Stimulated activated naive CD8-positive, alpha-beta T cell treated with anti-CD3 and anti-CD28 coated beads, Interleukin-15, amount 100 ng/mL, for 72 hours (primary cell): Measurements from ENCODE around the gene KRTAP9-8.
"Not testable (repeated sequence)": the region's sequence is repeated elsewhere in the genome, so short reads cannot be mapped to it uniquely, and the experiment has no call there.

ENCODE experiments used
- ATAC-seq: fragments of 150-1000 bp; cut with Tn5 transposase; 2 replicates; pipeline ENCODE4 v1.10.0; 2021; ENCODE audit warnings: mild to moderate bottlenecking, moderate library complexity
- DNase-seq, 2 donors: peaks; one replicate each; pipeline ENCODE4 v3.0.0; 2021 to 2022
- H3K27ac Mint-ChIP-seq, 2 donors: one replicate each; pipeline ENCODE4 v1.8.0; 2022; ENCODE audit warnings: mild to moderate bottlenecking in 2 of 2, mixed read lengths in 2 of 2, moderate library complexity in 2 of 2
- H3K27me3 Mint-ChIP-seq: one replicate; pipeline ENCODE4 v1.8.0; 2022; ENCODE audit warnings: mixed read lengths
- H3K4me1 Mint-ChIP-seq: one replicate; pipeline ENCODE4 v1.8.0; 2022; ENCODE audit warnings: mild to moderate bottlenecking, mixed read lengths
- H3K4me3 Mint-ChIP-seq, 2 donors: one replicate each; pipeline ENCODE4 v1.8.0; 2022; ENCODE audit warnings: mild to moderate bottlenecking in 2 of 2, mixed read lengths in 2 of 2, moderate library complexity in 1 of 2
- H3K9me3 Mint-ChIP-seq, 2 donors: one replicate each; pipeline ENCODE4 v1.8.0; 2022; ENCODE audit warnings: mixed read lengths in 2 of 2

The KRTAP9-8 gene, protein sequence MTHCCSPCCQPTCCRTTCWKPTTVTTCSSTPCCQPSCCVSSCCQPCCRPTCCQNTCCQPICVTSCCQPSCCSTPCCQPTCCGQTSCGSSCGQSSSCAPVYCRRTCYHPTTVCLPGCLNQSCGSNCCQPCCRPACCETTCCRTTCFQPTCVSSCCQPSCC

GRCh38 chr17:41237949-41238437 lies at the start of gene KRTAP9-8:
KRTAP9-8 (plus strand) TSS chr17:41237999; CDS start chr17:41238052, 53 bp downstream.
- not testable (repeated sequence) for H3K9me3 Mint-ChIP-seq, ATAC-seq, H3K27ac Mint-ChIP-seq, H3K27me3 Mint-ChIP-seq, DNase-seq, H3K4me3 Mint-ChIP-seq, H3K4me1 Mint-ChIP-seq

GRCh38 chr17:41189837-41190318 lies 47.9 kb upstream of the KRTAP9-8 start, which contains the start of gene KRTAP9-1:
KRTAP9-1 (plus strand) TSS chr17:41189887; CDS start chr17:41189887, 0 bp downstream.
- DNase-seq, H3K4me3 Mint-ChIP-seq, H3K27me3 Mint-ChIP-seq, ATAC-seq, H3K4me1 Mint-ChIP-seq, H3K9me3 Mint-ChIP-seq: not testable (repeated sequence)
- peak within 1 kb of the TSS; percentile 5 to 12 for H3K27ac Mint-ChIP-seq

DNA sequence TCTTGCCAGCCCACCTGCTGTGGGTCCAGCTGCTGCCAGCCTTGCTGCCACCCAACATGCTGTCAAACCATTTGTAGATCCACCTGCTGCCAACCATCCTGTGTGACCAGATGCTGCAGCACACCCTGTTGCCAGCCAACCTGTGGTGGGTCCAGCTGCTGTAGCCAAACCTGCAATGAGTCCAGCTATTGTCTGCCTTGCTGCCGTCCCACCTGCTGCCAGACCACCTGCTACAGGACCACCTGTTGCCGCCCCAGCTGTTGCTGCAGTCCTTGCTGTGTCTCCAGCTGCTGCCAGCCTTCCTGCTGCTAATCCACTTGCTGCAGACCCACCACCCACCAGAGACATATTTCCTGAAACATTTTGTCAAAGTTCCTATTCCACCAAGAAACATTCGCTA lies 47.5 kb upstream of the KRTAP9-8 start:
- Mint-ChIP-seq H3K9me3 (peaks cover 0 to 5% of the 10 kb centered on the region in 2 donors), H3K27ac (peak overlapping the region in 1 of 2 donors; percentile 5), H3K4me3 (no peak overlapping the region), H3K4me1 (no peaks in the 10 kb centered on the region), H3K27me3 (peaks cover 7% of the 10 kb centered on the region)
- DNase-seq (no peak), ATAC-seq (no peak)

GRCh38 chr17:41196068-41196467 lies 41.7 kb upstream of the KRTAP9-8 start:
- Mint-ChIP-seq H3K27me3 (no peaks in the 10 kb centered on the region), H3K27ac (no peak overlapping the region), H3K4me3 (no peak overlapping the region), H3K9me3 (peaks cover 0 to 10% of the 10 kb centered on the region in 2 donors), H3K4me1 (no peaks in the 10 kb centered on the region)
- DNase-seq, result no peak
- ATAC-seq, result no peak

GRCh38 chr17:41199421-41200078 lies 38.2 kb upstream of the KRTAP9-8 start:
- peaks cover 0 to 5% of the 10 kb centered on the region in 2 donors for H3K9me3 Mint-ChIP-seq
- no peak overlapping the region for H3K27ac Mint-ChIP-seq

DNA sequence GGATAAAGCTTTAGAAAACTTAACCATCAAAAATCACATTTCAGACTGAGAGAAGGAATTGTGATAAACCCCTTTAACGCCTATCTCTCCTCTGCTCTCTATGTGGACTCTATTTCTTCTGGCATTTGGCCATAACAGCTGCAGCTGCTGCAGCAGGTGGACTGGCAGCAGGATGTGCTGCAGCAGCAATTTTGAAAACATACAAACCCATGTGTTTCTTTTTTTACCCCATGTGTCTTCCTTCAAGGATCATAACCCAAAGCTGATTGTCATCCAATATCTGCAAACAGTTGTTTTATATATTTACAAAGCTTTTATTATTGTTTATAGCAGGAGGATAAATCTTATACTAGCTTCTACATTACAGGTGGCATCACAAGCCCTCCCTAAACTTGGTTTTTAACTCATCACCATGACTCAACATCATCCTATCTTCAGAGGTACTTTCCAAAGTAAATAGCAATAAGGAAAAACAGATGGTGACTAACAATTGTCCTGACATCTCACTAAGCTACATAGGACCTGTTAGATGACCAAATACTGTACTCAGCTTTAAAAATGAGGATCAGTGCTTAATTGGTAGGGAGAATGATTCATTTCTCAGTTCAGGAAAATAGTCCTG lies 25.8 kb upstream of the KRTAP9-8 start:
- peaks cover 4% of the 10 kb centered on the region for H3K4me1 Mint-ChIP-seq
- no peak for DNase-seq
- H3K27ac Mint-ChIP-seq, result no peak overlapping the region
- no peak for ATAC-seq
- H3K9me3 Mint-ChIP-seq, result peaks cover 0 to 9% of the 10 kb centered on the region in 2 donors
- no peak overlapping the region for H3K4me3 Mint-ChIP-seq
- peaks cover 9% of the 10 kb centered on the region for H3K27me3 Mint-ChIP-seq

More at GRCh38 chr17:41199421-41200078, 38.2 kb upstream of the KRTAP9-8 start:
- Mint-ChIP-seq H3K4me3 (no peak overlapping the region), H3K4me1 (no peaks in the 10 kb centered on the region), H3K27me3 (no peaks in the 10 kb centered on the region)
- ATAC-seq (no peak), DNase-seq (no peak)

- no peak overlapping the region for H3K4me3 Mint-ChIP-seq
Measured at GRCh38 chr17:41212524-41213169, 25.2 kb upstream of the KRTAP9-8 start.

DNA sequence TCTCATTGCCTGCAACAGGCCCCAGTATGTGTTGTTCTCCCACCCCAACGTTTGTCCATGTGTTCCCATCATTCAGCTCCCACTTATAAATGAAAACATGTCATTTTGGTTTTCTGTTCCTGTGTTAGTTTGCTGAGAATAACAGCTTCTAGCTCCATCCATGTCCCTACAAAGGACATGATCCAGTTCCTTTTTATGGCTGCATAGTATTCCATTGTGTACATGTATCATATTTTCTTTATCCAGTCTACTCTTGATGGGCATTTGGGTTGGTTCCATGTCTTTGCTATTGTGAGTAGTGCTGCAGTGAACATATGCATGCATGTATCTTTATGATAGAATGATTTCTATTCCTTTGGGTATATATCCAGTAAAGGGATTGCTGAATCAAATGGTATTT lies 22.1 kb upstream of the KRTAP9-8 start:
- no peak overlapping the region for H3K4me3 Mint-ChIP-seq
- no peak overlapping the region for H3K27ac Mint-ChIP-seq
- peaks cover 10 to 11% of the 10 kb centered on the region in 2 donors for H3K9me3 Mint-ChIP-seq
- ATAC-seq (no peak), DNase-seq (no peak)
- peaks cover 4% of the 10 kb centered on the region for H3K4me1 Mint-ChIP-seq
- H3K27me3 Mint-ChIP-seq, result peaks cover 9% of the 10 kb centered on the region

More at GRCh38 chr17:41212524-41213169, 25.2 kb upstream of the KRTAP9-8 start:
- peaks cover 0 to 8% of the 10 kb centered on the region in 2 donors for H3K9me3 Mint-ChIP-seq
- peaks cover 9% of the 10 kb centered on the region for H3K27me3 Mint-ChIP-seq
- DNase-seq, result no peak
- H3K27ac Mint-ChIP-seq, result no peak overlapping the region
- peaks cover 4% of the 10 kb centered on the region for H3K4me1 Mint-ChIP-seq
- no peak for ATAC-seq

DNA sequence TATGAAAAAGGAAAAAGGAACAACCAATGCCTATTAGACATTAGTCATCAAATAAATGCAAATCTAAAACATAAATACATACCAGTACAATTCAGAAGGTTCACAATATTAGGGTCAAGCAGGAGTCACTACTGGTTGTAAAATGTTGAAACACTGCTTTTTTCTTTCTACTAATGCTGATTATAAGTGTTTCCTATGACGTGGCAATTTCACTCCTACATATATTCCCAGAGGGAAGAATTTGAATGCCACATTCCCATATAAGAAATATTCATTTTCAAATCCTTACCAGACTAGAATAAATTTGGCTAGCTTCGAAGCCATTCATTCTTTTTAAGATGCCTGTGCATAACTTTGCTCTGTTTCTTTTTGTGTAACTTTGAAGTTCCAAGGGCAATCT lies 14.0 kb upstream of the KRTAP9-8 start:
- peaks cover 6 to 13% of the 10 kb centered on the region in 2 donors for H3K9me3 Mint-ChIP-seq
- H3K4me3 Mint-ChIP-seq, result no peak overlapping the region
- no peaks in the 10 kb centered on the region for H3K27me3 Mint-ChIP-seq
- no peak for ATAC-seq
- H3K4me1 Mint-ChIP-seq, result no peaks in the 10 kb centered on the region
- no peak for DNase-seq
- no peak overlapping the region for H3K27ac Mint-ChIP-seq

DNA sequence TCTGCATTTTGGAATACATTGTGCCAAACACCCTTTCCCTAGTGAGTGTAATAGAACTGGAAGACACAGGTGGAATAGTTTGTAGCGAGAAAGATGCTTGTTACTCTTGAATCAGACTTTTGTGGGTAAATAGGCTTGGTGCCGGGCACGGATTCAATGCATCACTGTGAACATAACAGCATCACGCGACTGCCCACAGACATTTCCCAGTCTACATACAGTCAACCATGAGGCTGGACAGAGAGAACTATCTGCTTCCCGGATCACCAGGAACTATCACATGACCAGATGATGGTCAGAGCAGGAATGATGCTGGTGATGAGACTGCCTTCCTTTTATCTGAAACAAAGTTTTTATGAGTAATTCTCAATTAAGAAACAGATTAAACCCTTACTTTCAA lies 11.7 kb upstream of the KRTAP9-8 start:
- H3K27ac Mint-ChIP-seq, result no peak overlapping the region
- H3K4me1 Mint-ChIP-seq, result no peaks in the 10 kb centered on the region
- no peaks in the 10 kb centered on the region for H3K27me3 Mint-ChIP-seq
- H3K4me3 Mint-ChIP-seq, result no peak overlapping the region
- no peak for DNase-seq
- ATAC-seq, result no peak
- no peaks in the 10 kb centered on the region for H3K9me3 Mint-ChIP-seq

DNA sequence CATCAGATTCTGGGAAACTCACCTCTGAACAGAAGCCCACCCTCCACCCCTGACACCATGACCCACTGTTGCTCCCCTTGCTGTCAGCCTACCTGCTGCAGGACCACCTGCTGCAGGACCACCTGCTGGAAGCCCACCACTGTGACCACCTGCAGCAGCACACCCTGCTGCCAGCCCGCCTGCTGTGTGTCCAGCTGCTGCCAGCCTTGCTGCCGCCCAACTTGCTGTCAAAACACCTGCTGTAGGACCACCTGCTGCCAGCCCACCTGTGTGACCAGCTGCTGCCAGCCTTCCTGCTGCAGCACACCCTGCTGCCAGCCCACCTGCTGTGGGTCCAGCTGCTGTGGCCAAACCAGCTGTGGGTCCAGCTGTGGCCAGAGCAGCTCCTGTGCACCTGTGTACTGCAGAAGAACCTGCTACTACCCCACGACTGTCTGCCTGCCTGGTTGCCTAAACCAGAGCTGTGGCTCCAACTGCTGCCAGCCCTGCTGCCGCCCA lies 11.2 kb upstream of the KRTAP9-8 start, which contains the start of gene KRTAP9-2:
Gene KRTAP9-2 (plus strand): TSS at position 51 of the 498 bp plus-strand sequence. CDS start 7 bp downstream, at position 58.
- H3K4me3 Mint-ChIP-seq, H3K27me3 Mint-ChIP-seq, H3K27ac Mint-ChIP-seq, H3K4me1 Mint-ChIP-seq, H3K9me3 Mint-ChIP-seq, ATAC-seq, DNase-seq: not testable (repeated sequence)

GRCh38 chr17:41230094-41230493 lies 7.7 kb upstream of the KRTAP9-8 start:
- Mint-ChIP-seq H3K27ac (no peak overlapping the region), H3K27me3 (no peaks in the 10 kb centered on the region), H3K4me3 (no peak overlapping the region), H3K9me3 (no peaks in the 10 kb centered on the region), H3K4me1 (no peaks in the 10 kb centered on the region)
- DNase-seq (no peak), ATAC-seq (no peak)

DNA sequence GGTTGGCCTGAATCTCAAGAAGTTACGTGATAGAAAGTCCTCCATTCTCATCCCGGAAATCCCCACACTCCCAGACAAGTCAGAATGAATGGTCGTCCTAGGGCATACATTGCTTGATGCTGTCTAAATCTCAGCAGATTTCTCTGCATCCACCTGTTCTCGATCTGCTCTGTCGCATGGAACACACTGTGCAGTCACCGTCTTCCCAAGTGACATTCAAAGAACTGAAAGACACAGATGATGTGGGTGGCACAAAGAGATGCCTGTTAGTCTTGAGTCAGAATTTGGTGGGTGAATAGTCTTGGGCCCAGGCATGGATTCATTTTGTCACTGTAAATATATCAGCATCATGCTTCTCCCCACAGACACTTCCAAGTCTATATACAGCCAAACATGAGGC lies 6.1 kb upstream of the KRTAP9-8 start:
- Mint-ChIP-seq H3K4me3 (no peak overlapping the region), H3K27ac (no peak overlapping the region), H3K4me1 (no peaks in the 10 kb centered on the region), H3K27me3 (no peaks in the 10 kb centered on the region), H3K9me3 (no peaks in the 10 kb centered on the region)
- DNase-seq (no peak), ATAC-seq (no peak)

DNA sequence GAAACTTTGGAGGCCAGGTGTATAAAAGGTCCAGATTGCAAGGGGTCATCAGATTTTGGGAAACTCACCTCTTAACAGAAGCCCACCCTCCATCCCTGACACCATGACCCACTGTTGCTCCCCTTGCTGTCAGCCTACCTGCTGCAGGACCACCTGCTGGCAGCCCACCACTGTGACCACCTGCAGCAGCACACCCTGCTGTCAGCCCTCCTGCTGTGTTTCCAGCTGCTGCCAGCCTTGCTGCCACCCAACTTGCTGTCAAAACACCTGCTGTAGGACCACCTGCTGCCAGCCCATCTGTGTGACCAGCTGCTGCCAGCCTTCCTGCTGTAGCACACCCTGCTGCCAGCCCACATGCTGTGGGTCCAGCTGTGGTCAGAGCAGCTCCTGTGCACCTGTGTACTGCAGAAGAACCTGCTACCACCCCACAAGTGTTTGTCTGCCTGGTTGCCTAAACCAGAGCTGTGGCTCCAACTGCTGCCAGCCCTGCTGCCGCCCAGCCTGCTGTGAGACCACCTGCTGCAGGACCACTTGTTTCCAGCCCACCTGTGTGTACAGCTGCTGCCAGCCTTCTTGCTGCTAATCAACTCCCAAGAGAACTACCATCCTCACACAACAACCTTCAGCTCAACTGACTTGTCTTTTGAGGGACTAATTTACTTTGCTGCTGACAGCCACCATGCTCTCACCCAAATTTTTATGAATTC lies 5.2 kb upstream of the KRTAP9-8 start, which contains the start of gene KRTAP9-3:
Gene KRTAP9-3 (plus strand): TSS at position 51 of the 707 bp plus-strand sequence. CDS start 53 bp downstream, at position 104.
- not testable (repeated sequence) for H3K4me1 Mint-ChIP-seq, DNase-seq, ATAC-seq, H3K27me3 Mint-ChIP-seq, H3K4me3 Mint-ChIP-seq, H3K9me3 Mint-ChIP-seq
- peak within 1 kb of the TSS in 1 of 2 donors; percentile 39 for H3K27ac Mint-ChIP-seq
